Kidney tubule cell (primary cell): ENCODE measurements around the gene KANSL1.
"Not testable (repeated sequence)": the region's sequence is repeated elsewhere in the genome, so short reads cannot be mapped to it uniquely, and the experiment has no call there.

Experiments used
- DNase-seq: peaks from one replicate; pipeline ENCODE4 v3.0.0-alpha.2; 2018; ENCODE audit warnings: low spot score

KANSL1 gene

GRCh38 chr17:46020023-46020761, 173.0 kb downstream of the KANSL1 start:
- DNase-seq: no peak

DNA sequence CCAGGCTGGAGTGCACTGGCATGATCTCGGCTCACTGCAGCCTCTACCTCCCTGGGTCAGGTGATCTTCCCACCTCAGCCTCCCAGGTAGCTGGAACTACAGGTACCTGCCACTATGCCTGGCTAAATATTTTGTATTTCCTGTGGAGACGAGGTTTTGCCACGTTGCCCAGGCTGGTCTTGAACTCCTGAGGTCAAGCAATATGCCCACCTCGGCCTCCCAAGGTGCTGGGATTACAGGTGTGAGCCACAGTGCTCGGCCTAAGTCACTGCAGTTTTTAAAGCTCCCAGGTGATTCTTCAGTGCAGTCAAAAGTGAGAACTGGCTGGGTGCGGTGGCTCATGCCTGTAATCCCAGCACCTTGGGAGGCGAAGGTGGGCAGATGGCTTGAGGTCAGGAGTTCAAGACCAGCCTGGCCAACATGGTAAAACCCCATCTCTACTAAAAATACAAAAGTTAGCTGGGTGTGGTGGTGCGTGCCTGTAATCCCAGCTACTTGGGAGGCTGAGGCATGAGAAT, 173.8 kb downstream of the KANSL1 start:
- not testable (repeated sequence) for DNase-seq

GRCh38 chr17:46013502-46014165, 179.6 kb downstream of the KANSL1 start:
- no peak for DNase-seq

DNA sequence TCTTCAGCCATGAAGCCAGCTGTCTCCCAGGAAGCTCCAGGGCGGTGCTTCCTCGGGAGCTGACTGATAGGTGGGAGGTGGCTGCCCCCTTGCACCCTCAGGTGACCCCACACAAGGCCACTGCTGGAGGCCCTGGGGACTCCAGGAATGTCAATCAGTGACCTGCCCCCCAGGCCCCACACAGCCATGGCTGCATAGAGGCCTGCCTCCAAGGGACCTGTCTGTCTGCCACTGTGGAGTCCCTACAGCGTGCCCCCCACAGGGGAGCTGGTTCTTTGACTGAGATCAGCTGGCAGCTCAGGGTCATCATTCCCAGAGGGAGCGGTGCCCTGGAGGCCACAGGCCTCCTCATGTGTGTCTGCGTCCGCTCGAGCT, 180.1 kb downstream of the KANSL1 start:
- no peak for DNase-seq

- DNase-seq: no peak
Observed at GRCh38 chr17:46012506-46013079, 180.6 kb downstream of the KANSL1 start.

DNA sequence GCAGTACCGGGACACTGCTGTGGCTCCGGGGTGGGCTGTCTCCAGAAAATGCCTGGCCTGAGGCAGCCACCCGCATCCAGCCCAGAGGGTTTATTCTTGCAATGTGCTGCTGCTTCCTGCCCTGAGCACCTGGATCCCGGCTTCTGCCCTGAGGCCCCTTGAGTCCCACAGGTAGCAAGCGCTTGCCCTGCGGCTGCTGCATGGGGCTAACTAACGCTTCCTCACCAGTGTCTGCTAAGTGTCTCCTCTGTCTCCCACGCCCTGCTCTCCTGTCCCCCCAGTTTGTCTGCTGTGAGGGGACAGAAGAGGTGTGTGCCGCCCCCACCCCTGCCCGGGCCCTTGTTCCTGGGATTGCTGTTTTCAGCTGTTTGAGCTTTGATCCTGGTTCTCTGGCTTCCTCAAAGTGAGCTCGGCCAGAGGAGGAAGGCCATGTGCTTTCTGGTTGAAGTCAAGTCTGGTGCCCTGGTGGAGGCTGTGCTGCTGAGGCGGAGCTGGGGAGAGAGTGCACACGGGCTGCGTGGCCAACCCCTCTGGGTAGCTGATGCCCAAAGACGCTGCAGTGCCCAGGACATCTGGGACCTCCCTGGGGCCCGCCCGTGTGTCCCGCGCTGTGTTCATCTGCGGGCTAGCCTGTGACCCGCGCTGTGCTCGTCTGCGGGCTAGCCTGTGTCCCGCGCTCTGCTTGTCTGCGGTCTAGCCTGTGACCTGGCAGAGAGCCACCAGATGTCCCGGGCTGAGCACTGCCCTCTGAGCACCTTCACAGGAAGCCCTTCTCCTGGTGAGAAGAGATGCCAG, 181.3 kb downstream of the KANSL1 start:
- no peak for DNase-seq

- DNase-seq: no peak
Observed at GRCh38 chr17:46010597-46011186, 182.5 kb downstream of the KANSL1 start.

DNA sequence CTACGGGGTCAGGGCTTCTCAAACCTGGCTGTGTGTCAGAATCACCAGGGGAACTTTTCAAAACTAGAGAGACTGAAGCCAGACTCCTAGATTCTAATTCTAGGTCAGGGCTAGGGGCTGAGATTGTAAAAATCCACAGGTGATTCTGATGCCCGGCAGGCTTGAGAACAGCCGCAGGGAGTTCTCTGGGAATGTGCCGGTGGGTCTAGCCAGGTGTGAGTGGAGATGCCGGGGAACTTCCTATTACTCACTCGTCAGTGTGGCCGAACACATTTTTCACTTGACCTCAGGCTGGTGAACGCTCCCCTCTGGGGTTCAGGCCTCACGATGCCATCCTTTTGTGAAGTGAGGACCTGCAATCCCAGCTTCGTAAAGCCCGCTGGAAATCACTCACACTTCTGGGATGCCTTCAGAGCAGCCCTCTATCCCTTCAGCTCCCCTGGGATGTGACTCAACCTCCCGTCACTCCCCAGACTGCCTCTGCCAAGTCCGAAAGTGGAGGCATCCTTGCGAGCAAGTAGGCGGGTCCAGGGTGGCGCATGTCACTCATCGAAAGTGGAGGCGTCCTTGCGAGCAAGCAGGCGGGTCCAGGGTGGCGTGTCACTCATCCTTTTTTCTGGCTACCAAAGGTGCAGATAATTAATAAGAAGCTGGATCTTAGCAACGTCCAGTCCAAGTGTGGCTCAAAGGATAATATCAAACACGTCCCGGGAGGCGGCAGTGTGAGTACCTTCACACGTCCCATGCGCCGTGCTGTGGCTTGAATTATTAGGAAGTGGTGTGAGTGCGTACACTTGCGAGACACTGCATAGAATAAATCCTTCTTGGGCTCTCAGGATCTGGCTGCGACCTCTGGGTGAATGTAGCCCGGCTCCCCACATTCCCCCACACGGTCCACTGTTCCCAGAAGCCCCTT, 183.3 kb downstream of the KANSL1 start:
- DNase-seq: no peak

GRCh38 chr17:46008591-46008990, 184.6 kb downstream of the KANSL1 start:
- no peak for DNase-seq

GRCh38 chr17:46007461-46007965, 185.7 kb downstream of the KANSL1 start:
- DNase-seq: no peak

DNA sequence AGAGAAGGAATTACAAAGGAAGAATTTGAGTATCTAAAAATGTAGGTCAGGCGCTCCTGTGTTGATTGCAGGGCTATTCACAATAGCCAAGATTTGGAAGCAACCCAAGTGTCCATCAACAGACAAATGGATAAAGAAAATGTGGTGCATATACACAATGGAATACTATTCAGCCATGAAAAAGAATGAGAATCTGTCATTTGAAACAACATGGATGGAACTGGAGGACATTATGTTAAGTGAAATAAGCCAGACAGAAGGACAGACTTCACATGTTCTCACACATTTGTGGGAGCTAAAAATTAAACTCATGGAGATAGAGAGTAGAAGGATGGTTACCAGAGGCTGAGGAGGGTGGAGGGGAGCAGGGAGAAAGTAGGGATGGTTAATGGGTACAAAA, 187.1 kb downstream of the KANSL1 start:
- not testable (repeated sequence) for DNase-seq

GRCh38 chr17:46003907-46004748, 189.1 kb downstream of the KANSL1 start:
- DNase-seq: no peak

- no peak for DNase-seq
Observed at GRCh38 chr17:46002973-46003316, 190.3 kb downstream of the KANSL1 start.

DNA sequence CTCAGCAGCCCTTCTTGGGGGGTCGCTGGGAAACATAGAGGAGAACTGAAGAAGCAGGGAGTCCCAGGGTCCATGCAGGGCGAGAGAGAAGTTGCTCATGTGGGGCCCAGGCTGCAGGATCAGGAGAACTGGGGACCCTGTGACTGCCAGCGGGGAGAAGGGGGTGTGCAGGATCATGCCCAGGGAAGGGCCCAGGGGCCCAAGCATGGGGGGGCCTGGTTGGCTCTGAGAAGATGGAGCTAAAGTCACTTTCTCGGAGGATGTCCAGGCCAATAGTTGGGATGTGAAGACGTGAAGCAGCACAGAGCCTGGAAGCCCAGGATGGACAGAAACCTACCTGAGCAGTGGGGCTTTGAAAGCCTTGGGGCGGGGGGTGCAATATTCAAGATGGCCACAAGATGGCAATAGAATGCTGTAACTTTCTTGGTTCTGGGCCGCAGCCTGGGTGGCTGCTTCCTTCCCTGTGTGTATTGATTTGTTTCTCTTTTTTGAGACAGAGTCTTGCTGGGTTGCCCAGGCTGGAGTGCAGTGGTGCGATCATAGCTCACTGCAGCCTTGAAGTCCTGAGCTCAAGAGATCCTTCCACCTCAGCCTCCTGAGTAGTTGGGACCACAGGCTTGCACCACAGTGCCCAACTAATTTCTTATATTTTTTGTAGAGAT, 190.8 kb downstream of the KANSL1 start:
- DNase-seq: peak; percentile 63

DNA sequence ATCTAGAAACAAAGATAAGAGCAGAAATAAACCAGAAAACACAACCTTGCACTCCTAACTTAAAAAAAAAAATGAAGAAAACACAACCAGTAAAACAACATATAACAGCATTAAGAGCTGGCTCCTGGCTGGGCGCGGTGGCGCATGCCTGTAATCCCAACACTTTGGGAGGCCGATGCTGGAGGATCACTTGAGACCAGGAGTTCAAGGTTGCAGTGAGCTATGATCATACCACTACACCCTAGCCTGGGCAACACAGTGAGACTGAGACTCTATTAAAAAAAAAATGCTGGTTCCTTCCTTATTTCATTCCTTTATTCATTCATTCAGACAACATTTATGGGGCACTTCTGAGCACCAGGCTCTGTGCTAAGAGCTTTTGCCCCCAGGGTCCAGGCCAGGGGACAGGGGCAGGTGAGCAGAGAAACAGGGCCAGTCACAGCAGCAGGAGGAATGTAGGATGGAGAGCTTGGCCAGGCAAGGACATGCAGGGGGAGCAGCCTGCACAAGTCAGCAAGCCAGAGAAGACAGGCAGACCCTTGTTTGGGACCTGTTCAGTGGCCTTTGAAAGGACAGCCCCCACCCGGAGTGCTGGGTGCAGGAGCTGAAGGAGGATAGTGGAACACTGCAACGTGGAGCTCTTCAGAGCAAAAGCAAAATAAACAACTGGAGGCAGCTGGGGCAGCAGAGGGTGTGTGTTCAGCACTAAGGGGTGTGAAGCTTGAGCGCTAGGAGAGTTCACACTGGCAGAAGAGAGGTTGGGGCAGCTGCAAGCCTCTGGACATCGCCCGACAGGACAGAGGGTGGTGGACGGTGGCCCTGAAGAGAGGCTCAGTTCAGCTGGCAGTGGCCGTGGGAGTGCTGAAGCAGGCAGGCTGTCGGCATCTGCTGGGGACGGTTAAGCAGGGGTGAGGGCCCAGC, 191.6 kb downstream of the KANSL1 start:
- DNase-seq: no peak

DNA sequence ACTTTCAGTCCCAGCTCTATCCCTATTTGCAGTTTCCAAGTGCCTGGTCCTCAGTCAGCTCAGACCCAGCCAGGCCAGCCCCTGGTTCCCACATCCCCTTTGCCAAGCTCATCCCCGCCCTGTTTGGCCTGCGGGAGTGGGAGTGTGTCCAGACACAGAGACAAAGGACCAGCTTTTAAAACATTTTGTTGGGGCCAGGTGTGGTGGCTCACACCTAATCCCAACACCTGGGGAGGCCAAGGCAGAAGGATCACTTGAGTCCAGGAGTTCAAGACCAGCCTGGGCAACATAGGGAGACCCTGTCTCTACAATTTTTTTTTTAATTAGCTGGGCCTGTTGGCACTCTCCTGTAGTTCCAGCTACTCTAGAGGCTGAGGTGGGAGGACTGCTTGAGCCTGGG, 192.5 kb downstream of the KANSL1 start:
- DNase-seq: no peak

GRCh38 chr17:46000292-46000691, 192.9 kb downstream of the KANSL1 start:
- DNase-seq: no peak

DNA sequence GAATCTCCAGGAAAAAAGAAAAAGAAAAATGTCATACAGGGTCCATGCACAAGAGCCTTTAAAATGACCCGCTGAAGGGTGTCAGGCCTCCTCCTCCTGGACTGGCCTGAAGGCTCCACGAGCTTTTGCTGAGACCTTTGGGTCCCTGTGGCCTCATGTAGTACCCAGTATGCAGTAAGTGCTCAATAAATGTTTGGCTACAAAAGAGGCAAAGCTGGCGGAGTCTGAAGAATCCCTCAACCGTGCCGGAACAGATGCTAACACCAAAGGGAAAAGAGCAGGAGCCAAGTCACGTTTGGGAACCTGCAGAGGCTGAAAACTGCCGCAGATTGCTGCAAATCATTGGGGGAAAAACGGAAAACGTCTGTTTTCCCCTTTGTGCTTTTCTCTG, 193.3 kb downstream of the KANSL1 start:
- DNase-seq: no peak
